GM19395 (cell line): ENCODE data around the gene GABRE.

Experiments used
- ATAC-seq: cut with Tn5 transposase; IDR thresholded peaks from one replicate; pipeline ENCODE4 v1.9.1; 2021; ENCODE audit warnings: mild to moderate bottlenecking, moderate library complexity; ENCODE audit not compliant: unreplicated experiment

GABRE gene

DNA sequence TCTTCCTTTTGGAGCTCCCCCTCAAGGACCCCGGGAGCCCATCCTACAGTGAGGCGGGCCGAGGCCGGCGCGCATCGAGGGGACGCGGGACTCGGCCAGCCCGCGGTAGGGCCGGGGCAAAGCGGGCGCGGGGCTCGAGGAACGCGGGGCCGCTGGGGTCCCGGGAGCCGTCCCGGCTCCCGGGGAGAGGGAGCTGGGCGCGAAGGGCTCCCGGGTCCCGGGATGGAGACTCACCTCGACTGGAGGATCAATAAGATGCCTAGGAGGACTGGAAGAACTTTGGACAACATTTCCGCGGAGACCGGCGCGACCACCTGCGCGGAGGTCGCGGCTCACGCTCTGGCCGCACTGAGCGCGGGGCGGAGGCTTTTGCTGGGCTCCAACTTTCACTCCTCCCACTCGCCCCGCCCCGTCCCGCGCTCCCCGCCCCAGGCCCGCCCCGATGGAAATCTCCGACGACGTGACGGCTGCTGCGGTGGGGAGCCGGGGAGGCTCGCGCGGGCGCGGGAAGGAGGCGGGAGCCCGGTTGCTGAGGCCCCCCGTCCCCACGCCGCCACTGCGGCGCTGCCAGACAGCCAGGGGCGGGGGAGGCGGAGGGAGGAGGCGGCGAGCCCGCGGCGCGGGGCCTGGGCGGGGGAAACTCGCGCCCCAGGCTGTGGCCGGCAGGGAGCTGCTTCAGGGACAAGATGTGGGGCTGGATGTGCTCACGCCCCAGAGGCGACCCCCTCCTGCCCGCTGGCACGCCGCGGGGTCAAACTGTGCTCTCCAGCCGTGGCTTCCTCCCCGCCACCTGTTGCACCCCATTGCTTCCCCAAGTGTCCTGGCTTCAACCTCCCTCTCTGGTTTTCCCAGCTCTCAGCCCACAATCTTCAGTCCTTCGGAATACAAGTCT, at the start of gene GABRE:
Gene GABRE, minus strand, starts transcription at position 341 of the 892 bp plus-strand sequence. Its CDS starts 51 bp downstream, at position 290.
- no peak for ATAC-seq

- ATAC-seq = no peak
These were observed 46.4 kb upstream of the GABRE start for GRCh38 chrX:152020888-152021287.

DNA sequence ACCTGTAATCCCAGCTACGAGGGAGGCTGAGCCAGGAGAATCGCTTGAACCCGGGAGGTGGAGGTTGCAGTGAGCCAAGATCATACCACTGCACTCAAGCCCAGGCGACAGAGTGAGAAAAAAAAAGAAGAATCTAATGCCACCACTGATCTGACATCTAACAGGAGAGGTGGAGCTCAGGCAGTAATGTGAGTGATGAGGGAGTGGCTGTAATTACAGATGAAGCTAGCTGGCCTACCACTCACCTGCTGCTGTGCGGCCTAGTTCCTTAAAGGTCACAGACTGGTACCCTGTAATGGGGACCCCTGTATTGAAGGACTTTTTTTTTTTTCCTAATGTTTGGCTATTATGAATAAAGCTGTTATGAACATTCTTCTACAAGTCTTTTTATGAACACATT, 25.3 kb upstream of the GABRE start:
- no peak for ATAC-seq

DNA sequence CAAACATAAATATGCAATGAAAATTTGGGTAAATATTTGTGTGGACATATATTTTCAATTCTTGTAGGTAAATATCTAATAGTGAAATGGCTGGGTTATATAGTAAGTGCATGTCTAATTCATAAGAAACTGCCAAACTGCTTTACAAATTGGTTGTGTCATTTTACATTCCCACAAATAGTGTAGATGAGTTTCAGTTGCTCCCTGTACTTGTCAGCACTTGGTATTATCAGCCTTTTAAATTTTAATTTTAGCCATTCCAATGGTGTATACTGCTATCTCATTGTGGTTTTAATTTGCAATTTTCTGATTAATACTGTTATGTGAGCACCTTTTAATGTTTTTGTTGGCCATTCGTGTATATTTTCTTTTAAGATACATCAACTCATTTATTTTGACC, 23.1 kb upstream of the GABRE start:
- no peak for ATAC-seq

GRCh38 chrX:151996347-151996746, 21.9 kb upstream of the GABRE start:
- ATAC-seq = no peak

DNA sequence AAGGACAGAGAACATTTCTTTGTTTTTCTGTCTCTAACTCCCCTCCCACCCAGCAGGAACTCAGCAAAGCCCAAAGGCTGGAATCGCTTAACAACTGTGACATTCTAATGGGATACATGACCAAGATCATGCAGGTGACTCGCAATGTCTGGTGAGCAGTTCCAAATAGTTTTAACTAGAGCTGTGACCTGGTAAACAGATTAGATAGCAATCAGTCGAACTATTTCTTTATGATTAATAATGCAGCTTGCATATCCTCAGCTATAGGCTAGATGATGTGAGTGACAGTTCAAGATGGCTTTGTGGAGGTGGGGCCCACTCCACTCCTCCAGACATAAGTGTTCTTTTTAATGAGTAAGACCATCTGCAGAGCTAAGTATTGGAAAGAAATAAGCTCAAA, 20.0 kb upstream of the GABRE start:
- no peak for ATAC-seq

- no peak for ATAC-seq
These were observed 14.3 kb upstream of the GABRE start for GRCh38 chrX:151988706-151989299.

DNA sequence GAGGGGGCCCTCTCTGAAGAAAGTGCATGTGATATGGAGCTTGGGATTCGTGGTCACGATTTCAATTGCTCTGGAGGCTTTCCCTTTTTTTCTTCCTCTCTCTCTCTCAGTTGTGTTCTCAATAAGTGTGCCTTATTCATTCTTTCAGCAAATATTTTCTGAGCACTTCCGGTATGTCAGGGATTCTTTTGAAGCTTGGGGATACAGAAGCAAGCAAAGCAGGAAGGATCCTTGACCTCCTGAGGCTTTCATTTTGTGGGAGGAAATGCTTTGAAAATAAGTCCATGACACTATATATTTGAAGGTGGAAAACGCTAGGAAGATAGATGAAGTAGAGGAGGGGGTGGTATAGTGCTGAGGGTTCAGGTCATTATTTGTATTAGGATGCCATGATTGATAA, 12.6 kb upstream of the GABRE start:
- ATAC-seq = no peak

GRCh38 chrX:151985955-151986354, 11.5 kb upstream of the GABRE start:
- no peak for ATAC-seq

DNA sequence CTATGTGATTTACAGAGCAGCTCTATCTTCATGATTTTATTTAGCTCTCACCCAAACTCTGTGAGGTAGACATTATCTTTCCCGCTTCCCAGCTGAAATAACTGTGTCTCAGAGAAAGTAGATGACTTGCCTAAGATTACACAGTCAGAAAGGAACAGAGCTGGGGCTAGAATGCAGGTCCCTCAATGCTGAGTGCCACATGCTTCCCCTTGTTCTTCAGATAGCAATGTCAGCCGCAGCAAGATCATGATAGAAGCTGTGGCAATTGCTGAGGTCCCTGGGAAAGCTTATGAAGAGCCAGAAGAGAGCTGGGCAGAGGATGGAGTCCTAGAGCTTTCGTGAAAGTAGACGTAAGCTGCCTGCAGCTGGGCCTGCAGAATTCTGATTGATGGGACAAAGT, 11.1 kb upstream of the GABRE start:
- ATAC-seq = no peak

GRCh38 chrX:151984902-151985301, 10.4 kb upstream of the GABRE start:
- ATAC-seq = no peak

GRCh38 chrX:151984328-151984727, 9.9 kb upstream of the GABRE start:
- ATAC-seq = no peak

DNA sequence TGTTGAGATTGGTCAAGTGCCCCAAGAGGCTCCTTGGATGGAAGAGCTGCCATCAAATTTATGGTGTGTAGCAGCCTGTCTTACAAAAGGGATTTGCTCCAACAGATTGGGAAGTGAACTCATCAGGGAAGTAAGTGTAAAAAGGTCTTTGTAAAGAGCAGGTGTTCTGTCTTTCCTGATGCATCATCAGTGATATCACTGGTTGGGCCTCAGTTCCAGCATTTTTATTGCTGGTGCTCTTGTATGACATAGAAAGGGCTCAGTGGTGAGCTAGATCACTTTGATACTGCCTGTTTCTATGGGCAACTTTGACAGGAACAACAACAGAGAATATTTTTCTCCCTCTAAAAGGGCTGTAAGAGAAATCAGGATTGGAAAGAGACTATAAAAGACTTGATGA, 8.7 kb upstream of the GABRE start:
- ATAC-seq = no peak

- no peak for ATAC-seq
These were observed 7.7 kb upstream of the GABRE start for GRCh38 chrX:151982222-151982621.

DNA sequence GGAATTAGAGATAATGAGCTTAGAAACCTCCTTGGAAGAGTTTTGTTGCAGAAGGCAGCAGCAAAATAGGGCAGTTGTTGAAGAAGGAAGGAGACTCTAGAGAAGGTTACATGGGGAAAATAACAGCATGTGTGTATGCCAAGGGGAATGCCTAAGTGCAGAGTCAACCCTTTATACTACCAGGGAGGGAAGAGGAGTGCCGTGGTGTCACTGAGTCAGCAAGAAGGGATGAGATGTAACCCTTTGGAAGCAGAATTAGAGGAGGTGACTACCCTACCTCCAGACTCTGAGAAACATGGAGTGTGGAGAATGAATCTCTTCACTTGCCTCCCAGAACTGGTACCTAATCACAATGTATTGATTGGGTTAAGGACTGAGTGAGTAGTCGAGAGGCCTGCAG, 6.7 kb upstream of the GABRE start:
- ATAC-seq = no peak

- no peak for ATAC-seq
These were observed 3.4 kb upstream of the GABRE start for GRCh38 chrX:151977923-151978322.

- no peak for ATAC-seq
These were observed 2.5 kb upstream of the GABRE start for GRCh38 chrX:151977009-151977408.

DNA sequence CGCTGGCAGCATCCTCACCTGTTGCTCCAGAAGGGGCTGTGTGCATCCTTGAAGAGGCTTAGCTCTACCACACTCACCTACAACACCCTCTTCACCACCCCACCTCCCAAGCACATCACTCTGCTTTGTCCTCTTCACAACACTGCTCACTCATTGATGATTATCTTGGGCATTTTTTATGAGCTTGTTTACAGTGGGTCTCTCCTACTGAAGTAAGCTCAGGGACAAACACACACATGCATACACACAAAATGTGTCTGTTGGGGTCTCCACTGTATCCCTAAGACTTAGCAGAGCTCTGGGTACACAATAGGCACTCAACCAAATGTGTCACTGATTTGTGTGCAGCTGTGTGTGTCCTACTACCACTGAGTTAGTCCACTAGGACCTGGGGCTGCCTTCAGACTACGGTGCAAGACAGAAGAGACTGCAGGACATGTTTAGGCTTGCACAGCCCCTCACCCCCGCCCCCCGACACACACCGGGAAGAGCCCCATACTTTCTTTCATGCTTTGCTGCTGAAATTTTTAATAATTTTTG, 1.3 kb upstream of the GABRE start:
- no peak for ATAC-seq

DNA sequence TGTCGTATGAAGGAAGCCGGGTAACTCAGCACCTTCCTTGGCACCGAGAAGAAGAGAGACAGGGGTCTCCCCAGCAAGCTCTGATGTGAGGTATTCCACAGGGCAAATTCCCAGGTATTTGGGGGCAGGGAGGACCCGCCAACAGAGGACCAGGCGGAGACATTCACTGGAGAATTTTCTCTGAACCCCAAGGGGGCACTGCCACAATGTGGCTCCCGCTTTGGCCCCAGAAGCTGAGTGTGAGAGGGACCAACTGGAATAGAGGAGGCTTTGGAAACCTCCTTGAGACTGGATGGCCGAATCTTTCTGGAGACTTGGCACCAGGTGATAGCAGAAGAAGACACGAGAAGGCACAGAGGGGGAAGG, 735 bp upstream of the GABRE start:
- no peak for ATAC-seq

- ATAC-seq = no peak
These were observed 583 bp downstream of the GABRE start for GRCh38 chrX:151973851-151974335.

GRCh38 chrX:151973060-151973661, 1.3 kb downstream of the GABRE start:
- ATAC-seq = no peak

DNA sequence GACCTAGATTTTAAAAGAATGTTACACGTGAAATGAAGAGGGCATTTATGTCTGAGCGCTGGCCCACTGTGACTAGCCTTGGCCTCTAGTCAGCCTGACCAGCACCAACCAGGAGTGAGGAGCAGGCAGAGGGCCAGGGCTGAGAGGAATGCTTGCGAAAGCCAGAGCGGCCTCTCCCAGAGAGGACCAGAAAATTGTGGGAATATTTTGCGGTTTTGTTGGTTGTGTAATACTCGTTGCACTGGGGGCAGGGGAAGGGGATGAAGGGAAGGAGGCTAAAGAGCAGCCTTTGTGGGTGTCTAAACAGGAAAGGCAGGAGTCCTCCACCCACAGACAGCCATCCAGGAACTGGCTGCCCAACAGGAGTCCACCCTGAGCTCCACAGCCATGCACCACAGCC, 3.8 kb downstream of the GABRE start:
- ATAC-seq = no peak
